Dermis microvascular lymphatic vessel endothelial cell (primary cell): Measurements from ENCODE around the gene CACNA1E. TPM values are rescaled to one million over a fixed set of nuclear protein-coding genes. Genes with fewer than 3 reads are reported as not detected.

Experiments
- DNase-seq, 2 donors: peaks; one replicate each; pipeline versions ENCODE4 v3.0.0 to v3.0.0-alpha.2; 2010; ENCODE audit warnings: low read depth in 2 of 2
- total RNA-seq: library from RNA; depleted of rRNA; stranded (reverse); fragments of >200 nt; gene quantifications from 2 replicates; pipeline ENCODE4 v1.2.1, GENCODE V29; 2014

The CACNA1E gene
- total RNA-seq, 1 donor from 2014 or later = under 0.01 TPM

- no peak for DNase-seq
Observed at GRCh38 chr1:181484821-181485220, 1.5 kb downstream of the CACNA1E start.

GRCh38 chr1:181485287-181486097 lies 2.2 kb downstream of the CACNA1E start:
- DNase-seq = no peak

GRCh38 chr1:181486098-181486420 lies 2.7 kb downstream of the CACNA1E start:
- no peak for DNase-seq

- no peak for DNase-seq
Observed at GRCh38 chr1:181488866-181489265, 5.5 kb downstream of the CACNA1E start.

GRCh38 chr1:181490276-181490675 lies 7.0 kb downstream of the CACNA1E start:
- DNase-seq = no peak

GRCh38 chr1:181490740-181491712 lies 7.7 kb downstream of the CACNA1E start:
- DNase-seq = no peak

- no peak for DNase-seq
Observed at GRCh38 chr1:181493166-181493565, 9.8 kb downstream of the CACNA1E start.

- no peak for DNase-seq
Observed at GRCh38 chr1:181493885-181494284, 10.6 kb downstream of the CACNA1E start.

GRCh38 chr1:181496759-181497158 lies 13.4 kb downstream of the CACNA1E start:
- no peak for DNase-seq

- no peak for DNase-seq
Observed at GRCh38 chr1:181497870-181498269, 14.6 kb downstream of the CACNA1E start.

GRCh38 chr1:181499825-181500224 lies 16.5 kb downstream of the CACNA1E start:
- DNase-seq = no peak

- no peak for DNase-seq
Observed at GRCh38 chr1:181500636-181501035, 17.3 kb downstream of the CACNA1E start.

- no peak for DNase-seq
Observed at GRCh38 chr1:181501612-181502011, 18.3 kb downstream of the CACNA1E start.

GRCh38 chr1:181503171-181503810 lies 20.0 kb downstream of the CACNA1E start:
- DNase-seq = no peak

- DNase-seq = peak in 1 of 2 donors; percentile 45
Observed at GRCh38 chr1:181504399-181504842, 21.1 kb downstream of the CACNA1E start.

- no peak for DNase-seq
Observed at GRCh38 chr1:181506563-181507353, 23.4 kb downstream of the CACNA1E start.

- DNase-seq = no peak
Observed at GRCh38 chr1:181508486-181509165, 25.3 kb downstream of the CACNA1E start.

GRCh38 chr1:181513786-181514297 lies 30.5 kb downstream of the CACNA1E start:
- DNase-seq = no peak

- DNase-seq = no peak
Observed at GRCh38 chr1:181514298-181515290, 31.3 kb downstream of the CACNA1E start.
